Neuronal stem cell (in vitro differentiated cells): Measurements from ENCODE around the gene CXCL3.

Source experiments
- DNase-seq: peaks from one replicate; pipeline ENCODE4 v3.0.0-alpha.2; 2013; ENCODE audit warnings: low spot score
- H2AFZ ChIP-seq: one replicate; pipeline ENCODE4 v1.6.1; 2013; ENCODE audit warnings: mild to moderate bottlenecking, low read length, inconsistent platforms
- H2AK5ac ChIP-seq: 2 replicates; pipeline ENCODE4 v1.6.1; 2013; ENCODE audit warnings: low read depth, mild to moderate bottlenecking, inconsistent platforms, low read length, moderate library complexity, mixed read lengths
- H2BK120ac ChIP-seq: 2 replicates; pipeline ENCODE4 v1.6.1; 2013; ENCODE audit warnings: low read depth, mild to moderate bottlenecking, inconsistent platforms, low read length, moderate library complexity, mixed read lengths
- H2BK12ac ChIP-seq: one replicate; pipeline ENCODE4 v1.6.1; 2013; ENCODE audit warnings: low read length, inconsistent platforms
- H2BK15ac ChIP-seq: 2 replicates; pipeline ENCODE4 v1.6.1; 2013; ENCODE audit warnings: mild to moderate bottlenecking, low read length, inconsistent platforms, mixed read lengths
- H2BK5ac ChIP-seq: one replicate; pipeline ENCODE4 v1.6.1; 2013; ENCODE audit warnings: inconsistent platforms, mild to moderate bottlenecking, low read length, moderate library complexity
- H3K14ac ChIP-seq: one replicate; pipeline ENCODE4 v1.6.1; 2013; ENCODE audit warnings: low read length, inconsistent platforms
- H3K18ac ChIP-seq: 2 replicates; pipeline ENCODE4 v1.6.1; 2013; ENCODE audit warnings: low read length, inconsistent platforms
- H3K23ac ChIP-seq: 2 replicates; pipeline ENCODE4 v1.6.1; 2013; ENCODE audit warnings: low read depth, mild to moderate bottlenecking, mixed read lengths, low read length, inconsistent platforms; ENCODE audit not compliant: poor library complexity
- H3K27ac ChIP-seq: replicated peaks from 3 replicates; pipeline ENCODE4 v1.5.1; 2013; ENCODE audit warnings: low read length, inconsistent platforms
- H3K27me3 ChIP-seq, 3 experiments: 2 replicates each; pipeline ENCODE4 v1.6.1; 2013; ENCODE audit warnings: low read length in 3 of 3, mild to moderate bottlenecking in 2 of 3, inconsistent platforms in 1 of 3, low read depth in 1 of 3, mixed read lengths in 1 of 3, moderate library complexity in 1 of 3; ENCODE audit not compliant: control insufficient read depth in 3 of 3, insufficient read depth in 3 of 3
- H3K36me3 ChIP-seq, 2 donors: replicated peaks in 1 of 2; 2 replicates each; pipeline ENCODE4 v1.6.1; 2013; ENCODE audit warnings: low read length in 2 of 2; ENCODE audit not compliant: control insufficient read depth in 2 of 2, insufficient read depth in 2 of 2
- H3K4ac ChIP-seq: 2 replicates; pipeline ENCODE4 v1.6.1; 2013; ENCODE audit warnings: inconsistent platforms, mild to moderate bottlenecking, low read length, moderate library complexity
- H3K4me1 ChIP-seq, 2 donors: 1 replicate in 1 of 2; 2 replicates in 1 of 2; pipeline ENCODE4 v1.6.1; 2013; ENCODE audit warnings: low read length in 2 of 2, low read depth in 1 of 2; ENCODE audit not compliant: control insufficient read depth in 2 of 2, insufficient read depth in 1 of 2
- H3K4me2 ChIP-seq: one replicate; pipeline ENCODE4 v1.6.1; 2013; ENCODE audit warnings: mild to moderate bottlenecking, low read length, inconsistent platforms; ENCODE audit not compliant: insufficient read depth, poor library complexity, severe bottlenecking
- H3K4me3 ChIP-seq, 2 donors: 2 replicates each; pipeline ENCODE4 v1.5.1; 2013; ENCODE audit warnings: low read length in 2 of 2, mild to moderate bottlenecking in 2 of 2, inconsistent platforms in 1 of 2, moderate library complexity in 1 of 2
- H3K79me1 ChIP-seq: one replicate; pipeline ENCODE4 v1.6.1; 2013; ENCODE audit warnings: low read depth, mild to moderate bottlenecking, inconsistent platforms, low read length, moderate library complexity
- H3K9ac ChIP-seq: one replicate; pipeline ENCODE4 v1.6.1; 2013; ENCODE audit warnings: mild to moderate bottlenecking, low read depth, low read length, inconsistent platforms; ENCODE audit not compliant: poor library complexity
- H3K9me3 ChIP-seq, 2 donors: replicated peaks in 1 of 2; 2 replicates each; pipeline versions ENCODE3 to v1.6.1; 2013; ENCODE audit warnings: low read length in 2 of 2, mild to moderate bottlenecking in 2 of 2, inconsistent platforms in 1 of 2, low read depth in 1 of 2, mixed read lengths in 1 of 2, moderate library complexity in 1 of 2; ENCODE audit not compliant: control insufficient read depth in 2 of 2, insufficient read depth in 1 of 2
- H4K8ac ChIP-seq: one replicate; pipeline ENCODE4 v1.6.1; 2013; ENCODE audit warnings: low read depth, mild to moderate bottlenecking, inconsistent platforms, low read length, moderate library complexity
- H4K91ac ChIP-seq: one replicate; pipeline ENCODE4 v1.6.1; 2013; ENCODE audit warnings: low read length, low read depth, mild to moderate bottlenecking, inconsistent platforms; ENCODE audit not compliant: poor library complexity
- WGBS, 2 donors: extraction: QIAGEN DNeasy Blood & Tissue Kit; methylation state at CpG; one replicate each; pipeline ENCODE4 v1.1.7; 2013; ENCODE audit warnings: missing lambda C conversion rate in 2 of 2, mixed read lengths in 1 of 2; ENCODE audit not compliant: insufficient read length in 2 of 2, insufficient replicate concordance in 1 of 2; ENCODE audit errors: extremely low coverage in 2 of 2; 5-methylcytosine and 5-hydroxymethylcytosine counted together

The CXCL3 gene

DNA sequence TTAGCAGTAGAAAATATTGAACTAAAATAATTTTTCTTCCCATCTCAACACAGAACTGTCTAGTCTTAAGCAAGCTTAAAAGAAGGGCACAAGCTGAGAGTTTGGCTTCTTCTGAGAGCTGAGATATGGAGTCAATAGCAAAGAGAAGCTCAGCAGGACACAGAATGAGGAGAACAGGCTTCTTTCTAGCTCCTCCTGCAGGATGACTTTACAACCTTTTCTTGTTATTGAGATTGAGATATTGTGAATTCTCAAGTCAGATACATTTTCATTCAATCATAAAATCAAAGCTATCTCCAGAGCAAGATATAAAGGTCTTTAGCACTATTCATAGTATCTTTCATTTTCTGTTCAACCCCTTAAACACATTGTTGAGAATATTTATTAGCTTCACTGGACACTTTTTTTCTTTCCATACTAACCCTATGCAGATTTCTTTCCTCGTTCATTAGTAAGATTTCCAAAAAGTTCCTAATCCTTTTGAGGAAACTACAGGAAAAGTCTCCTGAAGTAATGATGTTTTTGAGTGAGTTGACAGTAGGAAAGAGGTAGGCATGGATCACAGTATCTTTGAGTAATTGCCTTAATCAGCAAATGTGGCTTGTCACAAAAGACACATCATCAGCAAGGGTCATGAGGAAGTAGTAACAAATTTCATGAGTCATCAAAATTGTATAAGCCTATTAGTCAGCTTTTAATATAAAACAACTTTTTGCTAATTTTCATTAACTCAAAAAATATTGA lies 17.8 kb upstream of the CXCL3 start:
- Histone ChIP-seq H3K23ac (no peak overlapping the region), H2AFZ (no peak overlapping the region), H3K9ac (no peak overlapping the region), H3K4ac (no peak overlapping the region), H2BK5ac (no peak overlapping the region), H3K4me1 (no peaks in the 10 kb centered on the region), H3K4me3 (no peak overlapping the region), H3K27ac (no peak overlapping the region), H4K8ac (no peak overlapping the region), H4K91ac (no peak overlapping the region), H2BK12ac (no peak overlapping the region), H3K14ac (no peak overlapping the region), H3K18ac (no peak overlapping the region), H2BK15ac (no peak overlapping the region), H2AK5ac (no peak overlapping the region), H2BK120ac (no peak overlapping the region), H3K4me2 (no peak overlapping the region), H3K27me3 (no peaks in the 10 kb centered on the region), H3K9me3 (no peaks in the 10 kb centered on the region), H3K79me1 (no peaks in the 10 kb centered on the region), H3K36me3 (no peaks in the 10 kb centered on the region)
- DNase-seq = no peak
- WGBS, 2 donors = no CpG with 5 or more reads among the region's 1 CpG

DNA sequence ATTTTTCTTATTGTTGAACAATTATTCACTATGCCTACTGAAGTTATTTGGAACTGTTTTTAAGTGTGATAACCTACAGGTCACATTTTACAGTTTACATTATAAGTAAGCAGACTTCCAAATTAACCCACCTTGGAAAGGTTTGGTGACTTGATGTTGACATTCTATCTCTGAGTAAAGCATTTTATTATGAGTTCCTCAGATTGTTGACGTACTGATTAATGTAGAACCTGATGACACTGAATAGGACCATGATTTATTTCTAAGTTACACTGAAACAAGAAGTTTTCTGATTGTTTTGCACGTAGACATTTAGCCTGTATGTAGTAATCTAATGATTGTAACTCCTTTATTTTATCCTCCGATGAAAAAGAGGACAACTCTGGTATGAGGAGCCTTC lies 17.0 kb upstream of the CXCL3 start:
- DNase-seq = no peak

DNA sequence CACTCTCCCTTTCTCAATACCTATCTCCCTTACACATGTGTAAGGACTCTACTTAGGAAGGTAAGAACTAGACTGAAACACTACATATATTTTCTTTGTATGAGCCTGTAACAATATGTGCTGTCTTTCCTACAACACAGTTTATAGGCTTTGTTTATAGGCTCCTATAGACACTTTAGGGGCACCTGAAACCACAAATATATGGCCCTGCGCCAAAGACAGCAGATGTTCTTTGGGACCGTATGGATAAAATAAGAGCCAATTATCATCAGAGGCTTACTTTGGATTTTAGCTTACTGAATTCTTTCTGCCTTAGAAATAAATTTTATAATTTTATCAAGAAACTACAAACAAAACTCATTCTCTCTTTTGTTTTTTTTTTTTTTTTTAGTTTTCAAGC lies 16.6 kb upstream of the CXCL3 start:
- no peak overlapping the region for H2BK15ac ChIP-seq
- DNase-seq = no peak
- no peak overlapping the region for H3K4me2 ChIP-seq
- no peaks in the 10 kb centered on the region for H3K79me1 ChIP-seq
- no peak overlapping the region for H3K18ac ChIP-seq
- no peak overlapping the region for H2AK5ac ChIP-seq
- no peak overlapping the region for H3K9ac ChIP-seq
- H2BK12ac ChIP-seq = no peak overlapping the region
- H3K4me3 ChIP-seq = no peak overlapping the region
- H3K23ac ChIP-seq = no peak overlapping the region
- no peaks in the 10 kb centered on the region for H3K27me3 ChIP-seq
- no peak overlapping the region for H3K4ac ChIP-seq
- H4K8ac ChIP-seq = no peak overlapping the region
- WGBS, 2 donors = no CpG with 5 or more reads among the region's 2 CpGs
- H3K14ac ChIP-seq = no peak overlapping the region
- no peak overlapping the region for H2BK5ac ChIP-seq
- no peaks in the 10 kb centered on the region for H3K36me3 ChIP-seq
- no peak overlapping the region for H2BK120ac ChIP-seq
- no peaks in the 10 kb centered on the region for H3K9me3 ChIP-seq
- H3K27ac ChIP-seq = no peak overlapping the region
- H3K4me1 ChIP-seq = no peaks in the 10 kb centered on the region
- H4K91ac ChIP-seq = no peak overlapping the region
- H2AFZ ChIP-seq = no peak overlapping the region

More for the DNA sequence above, 17.0 kb upstream of the CXCL3 start:
- no peak overlapping the region for H3K4ac ChIP-seq
- no peak overlapping the region for H3K4me2 ChIP-seq
- no peak overlapping the region for H2BK5ac ChIP-seq
- H3K9me3 ChIP-seq = no peaks in the 10 kb centered on the region
- H4K91ac ChIP-seq = no peak overlapping the region
- H2BK15ac ChIP-seq = no peak overlapping the region
- WGBS, 2 donors = no CpG with 5 or more reads among the region's 3 CpGs
- no peak overlapping the region for H3K27ac ChIP-seq
- H4K8ac ChIP-seq = no peak overlapping the region
- H3K4me1 ChIP-seq = no peaks in the 10 kb centered on the region
- H3K14ac ChIP-seq = no peak overlapping the region
- no peak overlapping the region for H2AK5ac ChIP-seq
- H3K4me3 ChIP-seq = no peak overlapping the region
- H3K27me3 ChIP-seq = no peaks in the 10 kb centered on the region
- H2BK12ac ChIP-seq = no peak overlapping the region
- H2AFZ ChIP-seq = no peak overlapping the region
- H3K9ac ChIP-seq = no peak overlapping the region
- H3K79me1 ChIP-seq = no peaks in the 10 kb centered on the region
- no peak overlapping the region for H3K23ac ChIP-seq
- no peak overlapping the region for H3K18ac ChIP-seq
- H2BK120ac ChIP-seq = no peak overlapping the region
- no peaks in the 10 kb centered on the region for H3K36me3 ChIP-seq

DNA sequence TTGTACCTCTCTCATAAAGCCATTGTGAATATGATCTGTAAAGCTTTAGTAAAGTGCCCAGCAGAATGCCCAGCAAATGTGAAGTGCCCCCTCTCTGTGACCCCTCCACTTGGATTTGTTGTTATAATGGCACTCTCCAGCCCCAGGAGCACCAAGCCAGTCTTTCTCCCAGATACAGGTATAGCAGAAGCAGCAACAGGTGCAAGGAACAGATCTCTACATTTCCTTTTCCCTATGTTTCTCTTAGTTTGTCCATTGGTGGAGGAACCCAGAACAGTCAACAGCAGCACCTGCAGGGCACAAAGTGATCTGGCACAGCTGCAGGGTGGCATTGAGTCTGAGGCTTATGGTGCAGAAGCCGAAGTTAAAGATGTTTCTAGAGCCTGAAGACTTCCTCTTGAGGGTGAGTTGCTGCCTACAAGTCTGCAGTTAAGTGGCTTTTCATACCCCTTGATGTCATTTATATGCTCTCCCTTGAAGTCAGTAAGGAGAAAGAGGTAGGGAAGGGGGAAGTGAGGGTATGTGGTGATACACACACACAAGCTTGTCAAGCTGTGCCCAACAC lies 16.1 kb upstream of the CXCL3 start:
- Histone ChIP-seq H3K4me3 (no peak overlapping the region), H3K27ac (no peak overlapping the region), H3K9ac (no peak overlapping the region), H3K27me3 (no peaks in the 10 kb centered on the region), H2AK5ac (no peak overlapping the region), H2BK120ac (no peak overlapping the region), H3K4ac (no peak overlapping the region), H3K23ac (no peak overlapping the region), H3K4me2 (no peak overlapping the region), H2BK5ac (no peak overlapping the region), H2BK15ac (no peak overlapping the region), H3K4me1 (no peaks in the 10 kb centered on the region), H3K14ac (no peak overlapping the region), H2AFZ (no peak overlapping the region), H3K79me1 (no peaks in the 10 kb centered on the region), H4K8ac (no peak overlapping the region), H3K36me3 (no peaks in the 10 kb centered on the region), H2BK12ac (no peak overlapping the region), H3K18ac (no peak overlapping the region), H4K91ac (no peak overlapping the region), H3K9me3 (no peaks in the 10 kb centered on the region)
- no CpG with 5 or more reads among the region's 1 CpG for WGBS, 2 donors
- no peak for DNase-seq
